Bronchial epithelial cell (primary cell): ENCODE measurements around the gene ADAMTS9. TPM values are rescaled to one million over a fixed set of nuclear protein-coding genes. Genes with fewer than 3 reads are reported as not detected.

Experiments used
- DNase-seq: peaks from one replicate; pipeline ENCODE4 v3.0.0-alpha.2; 2010; ENCODE audit warnings: low read depth
- FAIRE-seq: peaks from 2 replicates; lab custom pipeline; 2011; peaks lifted over from hg19 to GRCh38; lab: Jason Lieb, UNC
- H3K27me3 ChIP-seq: 2 replicates; pipeline ENCODE4 v1.5.1; 2011; ENCODE audit warnings: low read length; ENCODE audit not compliant: control insufficient read depth, insufficient read depth
- H3K36me3 ChIP-seq: 2 replicates; pipeline ENCODE4 v1.5.1; 2011; ENCODE audit warnings: low read length; ENCODE audit not compliant: control insufficient read depth, insufficient read depth
- H3K4me3 ChIP-seq: 2 replicates; pipeline ENCODE4 v1.5.1; 2011; ENCODE audit warnings: mild to moderate bottlenecking, low read depth, low read length, control low read depth
- total RNA-seq: library from RNA; depleted of rRNA; stranded (reverse); fragments of >200 nt; gene quantifications from 2 replicates; pipeline ENCODE4 v1.2.1, GENCODE V29; 2014
- TF ChIP-seq, protein P1 (sequence below): IDR thresholded peaks from 2 replicates; pipeline ENCODE4 v1.5.1; 2011; ENCODE audit warnings: mild to moderate bottlenecking, moderate library complexity, low read length, control low read depth, inconsistent platforms; ENCODE audit not compliant: insufficient read depth, severe bottlenecking

Gene ADAMTS9
- total RNA-seq, 1 donor from 2014 or later, result 0.26 TPM

DNA sequence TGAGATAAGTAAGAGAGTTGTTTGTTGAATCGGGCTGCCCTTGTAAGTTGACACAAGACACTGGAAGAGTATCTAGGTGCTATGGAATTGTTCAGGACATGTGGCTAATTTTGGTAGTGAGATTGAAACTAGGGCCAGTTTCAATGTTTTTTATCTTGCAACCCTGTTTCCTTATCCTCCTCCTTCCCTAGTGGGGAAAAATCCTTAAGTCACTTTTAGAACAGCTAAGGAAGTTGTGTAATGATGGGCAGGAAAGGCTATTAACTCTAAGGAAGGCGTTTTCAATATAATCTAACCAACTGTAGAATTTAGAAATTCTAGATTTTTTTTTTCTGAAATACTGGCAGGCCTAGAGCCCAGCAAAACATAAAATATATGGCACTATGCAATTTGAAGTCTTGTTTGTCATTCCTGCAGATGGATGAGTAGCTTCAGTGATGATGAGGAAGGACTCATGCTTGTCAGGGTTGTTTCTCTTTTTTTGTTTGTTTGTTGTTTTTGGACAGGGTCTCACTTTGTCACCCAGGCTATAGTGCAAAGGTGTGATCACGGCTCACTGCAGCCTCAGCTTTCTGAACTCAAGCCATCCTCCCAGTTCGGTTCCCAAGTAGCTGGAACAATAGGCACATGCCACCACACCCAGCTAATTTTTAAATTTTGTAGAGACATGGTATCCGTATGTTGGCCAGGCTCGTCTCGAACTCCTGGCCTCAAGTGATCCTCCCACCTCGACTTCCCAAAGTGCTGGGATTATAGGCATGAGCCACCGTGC is 27.6 kb upstream of the ADAMTS9 start:
- Histone ChIP-seq H3K36me3 (no peaks in the 10 kb centered on the region), H3K4me3 (no peak overlapping the region), H3K27me3 (no peaks in the 10 kb centered on the region)
- DNase-seq, result no peak
- FAIRE-seq, result no peak
- TF ChIP-seq, protein P1, sequence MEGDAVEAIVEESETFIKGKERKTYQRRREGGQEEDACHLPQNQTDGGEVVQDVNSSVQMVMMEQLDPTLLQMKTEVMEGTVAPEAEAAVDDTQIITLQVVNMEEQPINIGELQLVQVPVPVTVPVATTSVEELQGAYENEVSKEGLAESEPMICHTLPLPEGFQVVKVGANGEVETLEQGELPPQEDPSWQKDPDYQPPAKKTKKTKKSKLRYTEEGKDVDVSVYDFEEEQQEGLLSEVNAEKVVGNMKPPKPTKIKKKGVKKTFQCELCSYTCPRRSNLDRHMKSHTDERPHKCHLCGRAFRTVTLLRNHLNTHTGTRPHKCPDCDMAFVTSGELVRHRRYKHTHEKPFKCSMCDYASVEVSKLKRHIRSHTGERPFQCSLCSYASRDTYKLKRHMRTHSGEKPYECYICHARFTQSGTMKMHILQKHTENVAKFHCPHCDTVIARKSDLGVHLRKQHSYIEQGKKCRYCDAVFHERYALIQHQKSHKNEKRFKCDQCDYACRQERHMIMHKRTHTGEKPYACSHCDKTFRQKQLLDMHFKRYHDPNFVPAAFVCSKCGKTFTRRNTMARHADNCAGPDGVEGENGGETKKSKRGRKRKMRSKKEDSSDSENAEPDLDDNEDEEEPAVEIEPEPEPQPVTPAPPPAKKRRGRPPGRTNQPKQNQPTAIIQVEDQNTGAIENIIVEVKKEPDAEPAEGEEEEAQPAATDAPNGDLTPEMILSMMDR, result no peak

DNA sequence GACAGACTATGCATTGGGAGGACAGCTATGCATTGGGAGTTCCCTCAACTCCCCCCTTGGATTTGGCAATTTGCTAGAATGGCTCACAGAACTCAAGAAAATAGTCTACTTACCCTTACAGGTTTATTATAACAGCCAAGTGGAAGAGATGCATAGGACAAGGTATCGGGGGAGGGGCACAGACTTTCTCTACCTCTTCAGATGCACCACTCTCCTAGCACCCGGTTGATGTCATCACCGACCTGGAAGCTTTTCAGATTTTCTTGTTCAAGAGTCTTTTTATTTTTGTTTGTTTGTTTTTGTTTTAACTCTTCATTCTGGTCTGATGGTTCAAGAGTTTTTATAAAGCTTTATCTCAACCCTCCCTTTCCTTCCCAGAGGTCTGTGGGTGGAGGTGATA is 20.7 kb upstream of the ADAMTS9 start:
- H3K4me3 ChIP-seq, result no peak overlapping the region
- H3K36me3 ChIP-seq, result no peaks in the 10 kb centered on the region
- no peak for DNase-seq
- no peaks in the 10 kb centered on the region for H3K27me3 ChIP-seq
- FAIRE-seq, result no peak
- TF ChIP-seq, protein P1, result no peak

DNA sequence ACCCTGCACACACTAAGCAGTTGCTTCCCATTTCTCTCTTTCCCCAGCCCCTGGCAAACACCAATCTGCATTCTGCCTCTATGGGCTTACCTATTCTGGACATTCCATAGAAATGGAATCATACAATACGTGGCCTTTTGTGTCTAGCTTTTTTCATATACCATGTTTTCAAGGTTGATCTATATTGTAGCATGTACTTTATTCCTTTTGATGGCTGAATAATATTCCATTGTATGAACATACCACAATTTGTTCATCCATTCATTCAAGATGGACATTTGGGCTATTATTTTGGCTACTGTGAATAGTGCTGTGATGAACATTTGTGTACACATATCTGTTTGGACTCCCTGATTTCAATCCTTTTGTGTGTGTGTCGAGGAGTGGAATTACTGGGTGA is 18.1 kb upstream of the ADAMTS9 start:
- DNase-seq (no peak), FAIRE-seq (no peak)
- Histone ChIP-seq H3K36me3 (no peaks in the 10 kb centered on the region), H3K4me3 (no peak overlapping the region), H3K27me3 (no peaks in the 10 kb centered on the region)
- TF ChIP-seq, protein P1, result no peak

DNA sequence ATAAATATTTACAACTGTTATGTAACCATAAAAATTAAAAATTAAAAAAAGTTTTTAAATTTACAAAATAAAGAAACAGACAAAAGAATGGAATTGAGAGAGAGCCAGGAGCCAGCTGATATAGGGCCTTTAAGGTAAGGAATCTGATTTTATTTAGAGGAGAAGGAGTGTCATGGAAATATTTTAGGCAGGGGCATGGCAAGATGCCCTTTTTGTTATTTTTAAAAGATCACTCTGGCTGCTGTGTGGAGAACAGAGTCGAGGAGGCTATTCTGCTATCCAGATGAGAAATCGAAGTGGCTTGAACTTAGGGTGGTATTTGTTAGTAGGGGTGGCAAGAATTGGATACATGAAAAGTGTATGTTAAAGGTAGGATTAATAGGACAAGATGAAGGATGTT is 9.1 kb upstream of the ADAMTS9 start:
- no peak for DNase-seq
- FAIRE-seq, result no peak
- TF ChIP-seq, protein P1, result no peak
- no peaks in the 10 kb centered on the region for H3K36me3 ChIP-seq
- no peak overlapping the region for H3K4me3 ChIP-seq
- no peaks in the 10 kb centered on the region for H3K27me3 ChIP-seq

DNA sequence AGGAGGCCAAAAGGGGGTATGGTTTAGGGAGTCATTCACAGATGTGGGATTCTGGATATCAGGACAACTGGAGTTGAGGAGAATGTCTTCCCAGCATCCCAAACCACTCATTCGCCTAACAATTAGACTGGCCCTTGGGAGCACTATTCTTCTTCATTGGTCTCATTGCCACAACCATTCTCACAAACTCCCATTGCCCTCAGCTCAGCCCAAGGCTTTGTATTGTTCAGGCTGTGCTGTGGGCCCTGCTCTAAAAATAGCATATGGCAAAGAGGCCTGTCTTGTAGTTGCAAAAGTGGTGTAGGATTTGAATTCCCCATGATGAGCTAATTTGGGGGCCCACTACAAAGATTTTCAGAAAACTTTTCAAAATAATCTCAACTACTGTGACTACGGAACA is 6.3 kb upstream of the ADAMTS9 start:
- DNase-seq (no peak), FAIRE-seq (no peak)
- TF ChIP-seq, protein P1, result no peak
- no peaks in the 10 kb centered on the region for H3K36me3 ChIP-seq
- H3K27me3 ChIP-seq, result no peaks in the 10 kb centered on the region
- no peak overlapping the region for H3K4me3 ChIP-seq

DNA sequence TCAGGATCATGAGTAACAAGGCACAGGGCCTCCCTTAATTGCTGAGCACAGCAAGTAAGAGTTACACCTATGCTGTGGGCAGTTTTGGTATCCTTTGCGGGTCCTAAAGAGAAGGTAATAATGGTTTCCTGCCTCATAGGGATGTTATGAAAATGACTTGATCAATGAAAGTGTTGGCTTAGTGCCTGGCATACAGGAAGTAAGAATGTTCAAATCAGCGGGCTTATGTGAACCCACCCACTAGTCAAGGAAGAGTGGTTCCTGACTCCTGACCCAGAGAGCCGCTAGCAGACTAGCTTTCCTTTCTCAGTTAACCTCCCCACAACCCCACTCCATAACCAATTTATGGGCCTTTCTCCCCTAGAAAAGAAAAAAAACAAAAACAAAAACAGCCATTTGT is 5.2 kb upstream of the ADAMTS9 start:
- Histone ChIP-seq H3K27me3 (no peaks in the 10 kb centered on the region), H3K4me3 (no peak overlapping the region), H3K36me3 (no peaks in the 10 kb centered on the region)
- no peak for FAIRE-seq
- DNase-seq, result no peak
- TF ChIP-seq, protein P1, result no peak
